IMR-90 (cell line): ENCODE results near the gene NATD1. TPM values are rescaled to one million over a fixed set of nuclear protein-coding genes. Genes with fewer than 3 reads are reported as not detected.
"Not testable (repeated sequence)": the region's sequence is repeated elsewhere in the genome, so short reads cannot be mapped to it uniquely, and the experiment has no call there.

ENCODE experiments used
- ATAC-seq: fragments of 200-7000 bp; cut with Tn5 transposase; 2 replicates; pipeline ENCODE4 v1.9.1; 2020; ENCODE audit warnings: low read depth, mild to moderate bottlenecking, moderate library complexity
- BruUV-seq: library from RNA; stranded (reverse); fragments of 400-500 nt; replicated peaks from 2 replicates; lab custom pipeline; 2021; lab: Mats Ljungman, UMichigan
- CTCF ChIA-PET: fragments of 300-600 bp; formaldehyde crosslinking; extraction: SDS; loops from one replicate; lab custom pipeline; 2021; ENCODE audit warnings: antibody characterized with exemption; lab: Yijun Ruan, JAX
- POLR2A ChIA-PET: fragments of 300-600 bp; sonication (Branson Sonifier 250); formaldehyde crosslinking; loops from one replicate; lab custom pipeline; 2022; ENCODE audit warnings: antibody characterized with exemption; ENCODE audit not compliant: unreplicated experiment; lab: Charles Lee
- DNase-seq: peaks from one replicate; pipeline ENCODE4 v3.0.0; 2013
- H2AFZ ChIP-seq: replicated peaks from 2 replicates; pipeline ENCODE3; 2013; ENCODE audit warnings: low read length, mild to moderate bottlenecking; ENCODE audit not compliant: poor library complexity
- H2AK5ac ChIP-seq: 2 replicates; pipeline ENCODE4 v1.6.1; 2013; ENCODE audit warnings: low read depth, low read length, inconsistent platforms
- H2AK9ac ChIP-seq: replicated peaks from 2 replicates; pipeline ENCODE3; 2013; ENCODE audit warnings: mild to moderate bottlenecking, low read depth, low read length, moderate library complexity; ENCODE audit not compliant: poor library complexity
- H2BK120ac ChIP-seq: 2 replicates; pipeline ENCODE4 v1.6.1; 2013; ENCODE audit warnings: low read depth, low read length, inconsistent platforms
- H2BK15ac ChIP-seq: 3 replicates; pipeline ENCODE4 v1.6.1; 2013; ENCODE audit warnings: low read depth, low read length, inconsistent platforms
- H2BK20ac ChIP-seq: 2 replicates; pipeline ENCODE4 v1.6.1; 2013; ENCODE audit warnings: low read depth, mild to moderate bottlenecking, inconsistent platforms, low read length, moderate library complexity
- H2BK5ac ChIP-seq: 2 replicates; pipeline ENCODE4 v1.6.1; 2013; ENCODE audit warnings: mild to moderate bottlenecking, low read depth, low read length, inconsistent platforms; ENCODE audit not compliant: poor library complexity, severe bottlenecking
- H3K14ac ChIP-seq: replicated peaks from 2 replicates; pipeline ENCODE4 v1.6.1; 2013; ENCODE audit warnings: low read depth, low read length, inconsistent platforms
- H3K18ac ChIP-seq: 2 replicates; pipeline ENCODE4 v1.6.1; 2013; ENCODE audit warnings: low read depth, low read length, control low read depth
- H3K23ac ChIP-seq: 2 replicates; pipeline ENCODE4 v1.6.1; 2013; ENCODE audit warnings: low read depth, low read length, inconsistent platforms
- H3K27ac ChIP-seq: 2 replicates; pipeline ENCODE4 v1.5.1; 2013; ENCODE audit warnings: mild to moderate bottlenecking, control low read depth, low read length; ENCODE audit not compliant: insufficient read depth
- H3K27me3 ChIP-seq: 2 replicates; pipeline ENCODE4 v1.6.1; 2013; ENCODE audit warnings: low read length; ENCODE audit not compliant: control insufficient read depth, insufficient read depth
- H3K36me3 ChIP-seq: 2 replicates; pipeline ENCODE4 v1.6.1; 2013; ENCODE audit warnings: low read length, mixed read lengths; ENCODE audit not compliant: control insufficient read depth, insufficient read depth
- H3K4ac ChIP-seq: 2 replicates; pipeline ENCODE4 v1.6.1; 2013; ENCODE audit warnings: low read depth, low read length, inconsistent platforms
- H3K4me1 ChIP-seq: 2 replicates; pipeline ENCODE4 v1.6.1; 2013; ENCODE audit warnings: low read length, mixed read lengths; ENCODE audit not compliant: control insufficient read depth, insufficient read depth
- H3K4me2 ChIP-seq: 2 replicates; pipeline ENCODE4 v1.6.1; 2013; ENCODE audit warnings: low read depth, mild to moderate bottlenecking, control low read depth, low read length, moderate library complexity
- H3K4me3 ChIP-seq: 2 replicates; pipeline ENCODE4 v1.5.1; 2013; ENCODE audit warnings: low read depth, mild to moderate bottlenecking, control low read depth, low read length, moderate library complexity; ENCODE audit not compliant: insufficient read depth
- H3K56ac ChIP-seq: 2 replicates; pipeline ENCODE4 v1.6.1; 2013; ENCODE audit warnings: low read length, inconsistent platforms; ENCODE audit not compliant: insufficient read depth; ENCODE audit errors: extremely low read depth
- H3K79me1 ChIP-seq, 2 experiments: 2 replicates each; pipeline ENCODE4 v1.6.1; 2013; ENCODE audit warnings: low read length in 2 of 2, inconsistent platforms in 1 of 2, low read depth in 1 of 2
- H3K9ac ChIP-seq: 2 replicates; pipeline ENCODE4 v1.6.1; 2013; ENCODE audit warnings: low read depth, low read length, control low read depth
- H3K9me1 ChIP-seq: 2 replicates; pipeline ENCODE4 v1.6.1; 2013; ENCODE audit warnings: low read length, inconsistent platforms; ENCODE audit not compliant: insufficient read depth
- H3K9me3 ChIP-seq: 2 replicates; pipeline ENCODE4 v1.6.1; 2013; ENCODE audit warnings: low read length; ENCODE audit not compliant: control insufficient read depth, insufficient read depth
- H4K20me1 ChIP-seq: 2 replicates; pipeline ENCODE4 v1.6.1; 2013; ENCODE audit warnings: low read length, inconsistent platforms; ENCODE audit not compliant: insufficient read depth
- H4K5ac ChIP-seq: 2 replicates; pipeline ENCODE4 v1.6.1; 2013; ENCODE audit warnings: mild to moderate bottlenecking, low read depth, low read length, control low read depth
- H4K8ac ChIP-seq, 2 experiments: 2 replicates each; pipeline ENCODE4 v1.6.1; 2013; ENCODE audit warnings: low read depth in 2 of 2, low read length in 2 of 2, control low read depth in 1 of 2, inconsistent platforms in 1 of 2
- H4K91ac ChIP-seq: 2 replicates; pipeline ENCODE4 v1.6.1; 2013; ENCODE audit warnings: low read depth, low read length, inconsistent platforms; ENCODE audit not compliant: insufficient read depth
- RFX5 ChIP-seq: IDR thresholded peaks from 2 replicates; pipeline ENCODE4 v1.8.0; 2012; ENCODE audit warnings: low read depth, mild to moderate bottlenecking, low read length, moderate library complexity
- SMC3 ChIP-seq: fragments of 150-350 bp; IDR thresholded peaks from 2 replicates; pipeline ENCODE4 v1.6.1; 2016; ENCODE audit warnings: low read depth, mild to moderate bottlenecking, antibody characterized with exemption, low read length, moderate library complexity
- WGBS, 2 experiments: methylation state at CpG; one replicate each; pipeline versions ENCODE4 v1.1.5 to v1.1.7; 2013; ENCODE audit warnings: missing lambda C conversion rate in 2 of 2; ENCODE audit not compliant: insufficient read length in 1 of 2; ENCODE audit errors: extremely low coverage in 2 of 2; 5-methylcytosine and 5-hydroxymethylcytosine counted together
- dilution Hi-C: fragments of 300-500 bp; cut with HindIII; formaldehyde crosslinking; loops from one replicate; pipeline ENCODE4 v1.14.3; 2018; ENCODE audit warnings: low sequenced_read_pairs; ENCODE audit not compliant: unreplicated experiment
- in situ Hi-C: fragments of 300-500 bp; cut with MboI; formaldehyde crosslinking; loops from 3 replicates; pipeline ENCODE4 v1.14.3; 2019; ENCODE audit warnings: low sequenced_read_pairs, inconsistent platforms, mixed read lengths
- intact Hi-C: fragments of 100-400 bp; cut with micrococcal nuclease; formaldehyde crosslinking; loops from 2 replicates; pipeline ENCODE4 v1.10.0; 2022
- polyA plus RNA-seq, 3 experiments: library from polyadenylated mRNA; depleted of rRNA; stranded (reverse); fragments of >200 nt; gene quantifications; 2 replicates each; pipeline ENCODE4 v1.2.3, GENCODE V29; 2012; ENCODE audit warnings: low replicate concordance in 1 of 3
- total RNA-seq: library from RNA; depleted of rRNA; stranded (reverse); fragments of >200 nt; gene quantifications from 2 replicates; pipeline ENCODE4 v1.2.3, GENCODE V29; 2012

The NATD1 gene
- total and polyA plus RNA-seq, 2 of the 4 experiments (the other 2 are of a cell fraction): 0.90 to 4.3 TPM

- Histone ChIP-seq H3K14ac (no peak overlapping the region), H2BK15ac (no peak overlapping the region), H2AFZ (no peak overlapping the region), H3K9me1 (peaks cover 19% of the 10 kb centered on the region), H3K4me3 (no peak overlapping the region), H2BK5ac (no peak overlapping the region), H2AK5ac (no peak overlapping the region), H3K4me1 (peaks cover 9% of the 10 kb centered on the region; the same call in 1 of the 2 replicates), H3K27me3 (no peaks in the 10 kb centered on the region), H3K27ac (no peak overlapping the region), H3K36me3 (peaks cover 25% of the 10 kb centered on the region), H3K79me1 (peaks cover 7 to 45% of the 10 kb centered on the region in 2 experiments; a peak in 3 of 4 replicates), H2BK120ac (no peak overlapping the region), H4K5ac (no peak overlapping the region), H3K9me3 (no peaks in the 10 kb centered on the region), H3K23ac (no peak overlapping the region), H2BK20ac (no peak overlapping the region), H2AK9ac (no peak overlapping the region), H4K91ac (no peak overlapping the region), H3K4ac (no peak overlapping the region), H3K56ac (no peak overlapping the region), H4K20me1 (peaks cover 20% of the 10 kb centered on the region), H4K8ac (no peak overlapping the region), H3K9ac (no peak overlapping the region), H3K18ac (no peak overlapping the region), H3K4me2 (no peak overlapping the region)
- DNase-seq (no peak), ATAC-seq (no peak)
- TF ChIP-seq RFX5 (no peak), SMC3 (no peak)
- POLR2A ChIA-PET: no interaction called here
- CTCF ChIA-PET: interaction anchor here (0.7 kb wide), 1 partner anchor 25 kb away, joined by 3 read pairs; no protein-coding TSS in a partner anchor
- BruUV-seq: no TSS peak
- dilution Hi-C loops: no loop called here
- intact Hi-C loops: no loop called here
- WGBS, 2 experiments: 80% methylated on average over 3 of the region's 5 CpGs; no CpG with 5 or more reads in 1 of the 2 experiments
- in situ Hi-C loops: no loop called here
Measured at GRCh38 chr17:21193031-21193430, 60.2 kb downstream of the NATD1 start.

GRCh38 chr17:21192414-21192813 is 60.8 kb downstream of the NATD1 start:
- H3K18ac ChIP-seq, H3K9ac ChIP-seq, H2BK5ac ChIP-seq, H3K56ac ChIP-seq, H2AK5ac ChIP-seq, H4K8ac ChIP-seq, H3K4me3 ChIP-seq, H2BK20ac ChIP-seq, BruUV-seq, H2BK120ac ChIP-seq, H3K9me3 ChIP-seq, H3K27me3 ChIP-seq, H2AK9ac ChIP-seq, DNase-seq, CTCF ChIA-PET, intact Hi-C loops, in situ Hi-C loops, H3K23ac ChIP-seq, POLR2A ChIA-PET, H3K4me1 ChIP-seq, ATAC-seq, H3K27ac ChIP-seq, H2AFZ ChIP-seq, H2BK15ac ChIP-seq, dilution Hi-C loops, H4K91ac ChIP-seq, H3K14ac ChIP-seq, H3K4me2 ChIP-seq, H3K4ac ChIP-seq, H4K5ac ChIP-seq: not testable (repeated sequence)
- Histone ChIP-seq H4K20me1 (peaks cover 14% of the 10 kb centered on the region), H3K9me1 (peaks cover 19% of the 10 kb centered on the region), H3K79me1 (peaks cover 3 to 42% of the 10 kb centered on the region in 2 experiments; a peak in 2 of 4 replicates), H3K36me3 (peaks cover 19% of the 10 kb centered on the region)
- WGBS, 2 experiments: 100% methylated on average over 3 of the region's 7 CpGs; no CpG with 5 or more reads in 1 of the 2 experiments
